ENCODE measurements around the gene ZNF197.
"Not testable (repeated sequence)": the region's sequence is repeated elsewhere in the genome, so short reads cannot be mapped to it uniquely, and the experiment has no call there.

ZNF197 gene

GRCh38 chr3:44624749-44625480, at the start of gene ZNF197:
Gene ZNF197 (plus strand): TSS chr3:44625036. CDS start chr3:44629155, 4,119 bp downstream.
- ATAC-seq (peak; percentile 95), DNase-seq (ENCODE audit: low spot score in 2 of 2) (peak; percentile 34 to 81)
- Mint-ChIP-seq H3K4me3 (peak within 1 kb of the TSS; percentile 78), H3K9me3 (no peaks in the 10 kb centered on the region), H3K36me3 (peaks cover 8% of the 10 kb centered on the region), H3K27ac (peak within 1 kb of the TSS; percentile 85), H3K4me1 (peaks cover 9% of the 10 kb centered on the region)

- DNase-seq (ENCODE audit: low spot score in 2 of 2) (no peak), ATAC-seq (no peak)
- Mint-ChIP-seq H3K27ac (no peak overlapping the region), H3K4me3 (no peak overlapping the region), H3K4me1 (no peaks in the 10 kb centered on the region), H3K36me3 (no peaks in the 10 kb centered on the region), H3K9me3 (peaks cover 17% of the 10 kb centered on the region)
Measured at GRCh38 chr3:44576613-44577012, 48.2 kb upstream of the ZNF197 start.

- H3K4me3 Mint-ChIP-seq; H3K4me1 Mint-ChIP-seq; H3K27ac Mint-ChIP-seq; ATAC-seq; H3K36me3 Mint-ChIP-seq; DNase-seq (ENCODE audit: low spot score in 2 of 2): not testable (repeated sequence)
- peaks cover 11% of the 10 kb centered on the region for H3K9me3 Mint-ChIP-seq
Measured at GRCh38 chr3:44577354-44577952, 47.4 kb upstream of the ZNF197 start.

GRCh38 chr3:44578316-44578715, 46.5 kb upstream of the ZNF197 start:
- not testable (repeated sequence) for H3K9me3 Mint-ChIP-seq; H3K27ac Mint-ChIP-seq; DNase-seq (ENCODE audit: low spot score in 2 of 2); H3K4me1 Mint-ChIP-seq; H3K36me3 Mint-ChIP-seq; ATAC-seq; H3K4me3 Mint-ChIP-seq

- H3K4me1 Mint-ChIP-seq; H3K27ac Mint-ChIP-seq; H3K36me3 Mint-ChIP-seq; H3K4me3 Mint-ChIP-seq; ATAC-seq; DNase-seq (ENCODE audit: low spot score in 2 of 2): not testable (repeated sequence)
- H3K9me3 Mint-ChIP-seq, result peaks cover 12% of the 10 kb centered on the region
Measured at GRCh38 chr3:44578924-44579515, 45.8 kb upstream of the ZNF197 start.

- not testable (repeated sequence) for H3K36me3 Mint-ChIP-seq; H3K4me3 Mint-ChIP-seq; DNase-seq (ENCODE audit: low spot score in 2 of 2); ATAC-seq; H3K4me1 Mint-ChIP-seq; H3K27ac Mint-ChIP-seq
- peaks cover 12% of the 10 kb centered on the region for H3K9me3 Mint-ChIP-seq
Measured at GRCh38 chr3:44579749-44580148, 45.1 kb upstream of the ZNF197 start.

GRCh38 chr3:44580971-44581370, 43.9 kb upstream of the ZNF197 start:
- H3K4me1 Mint-ChIP-seq; ATAC-seq; DNase-seq (ENCODE audit: low spot score in 2 of 2); H3K36me3 Mint-ChIP-seq; H3K27ac Mint-ChIP-seq; H3K4me3 Mint-ChIP-seq; H3K9me3 Mint-ChIP-seq: not testable (repeated sequence)

GRCh38 chr3:44584646-44585501, 40.0 kb upstream of the ZNF197 start, which contains the start of gene ZNF660:
Gene ZNF660 (plus strand): TSS chr3:44584964. CDS start chr3:44594194, 9,230 bp downstream.
- Mint-ChIP-seq H3K9me3 (peaks cover 6% of the 10 kb centered on the region), H3K27ac (no peak within 1 kb of the TSS), H3K4me3 (peak within 1 kb of the TSS; percentile 29), H3K4me1 (peaks cover 5% of the 10 kb centered on the region), H3K36me3 (no peaks in the 10 kb centered on the region)
- DNase-seq (ENCODE audit: low spot score in 2 of 2) (no peak), ATAC-seq (peak; percentile 55)

- Mint-ChIP-seq H3K27ac (no peak overlapping the region), H3K4me3 (no peak overlapping the region), H3K4me1 (no peaks in the 10 kb centered on the region), H3K9me3 (peaks cover 20% of the 10 kb centered on the region), H3K36me3 (no peaks in the 10 kb centered on the region)
- DNase-seq (ENCODE audit: low spot score in 2 of 2) (no peak), ATAC-seq (no peak)
Measured at GRCh38 chr3:44596621-44597020, 28.2 kb upstream of the ZNF197 start.

GRCh38 chr3:44601749-44602148, 23.1 kb upstream of the ZNF197 start:
- Mint-ChIP-seq H3K27ac (no peak overlapping the region), H3K4me1 (no peaks in the 10 kb centered on the region), H3K9me3 (peaks cover 1% of the 10 kb centered on the region), H3K4me3 (no peak overlapping the region), H3K36me3 (no peaks in the 10 kb centered on the region)
- DNase-seq (ENCODE audit: low spot score in 2 of 2) (no peak), ATAC-seq (no peak)

- H3K9me3 Mint-ChIP-seq, result no peaks in the 10 kb centered on the region
- DNase-seq (ENCODE audit: low spot score in 2 of 2), result no peak
- no peaks in the 10 kb centered on the region for H3K4me1 Mint-ChIP-seq
- H3K36me3 Mint-ChIP-seq, result no peaks in the 10 kb centered on the region
- no peak for ATAC-seq
- no peak overlapping the region for H3K4me3 Mint-ChIP-seq
- H3K27ac Mint-ChIP-seq, result no peak overlapping the region
Measured at GRCh38 chr3:44612678-44613077, 12.2 kb upstream of the ZNF197 start.

- peaks cover 37% of the 10 kb centered on the region for H3K36me3 Mint-ChIP-seq
- no peak for ATAC-seq
- no peak for DNase-seq (ENCODE audit: low spot score in 2 of 2)
- no peak overlapping the region for H3K27ac Mint-ChIP-seq
- H3K4me3 Mint-ChIP-seq, result no peak overlapping the region
- peaks cover 9% of the 10 kb centered on the region for H3K4me1 Mint-ChIP-seq
- no peaks in the 10 kb centered on the region for H3K9me3 Mint-ChIP-seq
Measured at GRCh38 chr3:44628716-44629115, 3.9 kb downstream of the ZNF197 start.

GRCh38 chr3:44632193-44632592, 7.4 kb downstream of the ZNF197 start:
- H3K9me3 Mint-ChIP-seq, result peaks cover 7% of the 10 kb centered on the region
- H3K36me3 Mint-ChIP-seq, result peaks cover 72% of the 10 kb centered on the region
- no peak overlapping the region for H3K4me3 Mint-ChIP-seq
- DNase-seq (ENCODE audit: low spot score in 2 of 2), result no peak
- no peak for ATAC-seq
- no peak overlapping the region for H3K27ac Mint-ChIP-seq
- peaks cover 3% of the 10 kb centered on the region for H3K4me1 Mint-ChIP-seq

GRCh38 chr3:44642337-44642736, 17.5 kb downstream of the ZNF197 start:
- ATAC-seq (no peak), DNase-seq (ENCODE audit: low spot score in 2 of 2) (no peak)
- Mint-ChIP-seq H3K27ac (no peak overlapping the region), H3K36me3 (peaks cover 56% of the 10 kb centered on the region), H3K4me3 (no peak overlapping the region), H3K9me3 (peaks cover 29% of the 10 kb centered on the region), H3K4me1 (no peaks in the 10 kb centered on the region)

- Mint-ChIP-seq H3K4me1 (peaks cover 6% of the 10 kb centered on the region), H3K36me3 (peaks cover 49% of the 10 kb centered on the region), H3K27ac (no peak overlapping the region), H3K4me3 (no peak overlapping the region), H3K9me3 (peaks cover 26% of the 10 kb centered on the region)
- no peak for ATAC-seq
- no peak for DNase-seq (ENCODE audit: low spot score in 2 of 2)
Measured at GRCh38 chr3:44643024-44643423, 18.2 kb downstream of the ZNF197 start.
